Measurements from ENCODE around the gene ALPP. TPM values are rescaled to one million over a fixed set of nuclear protein-coding genes. Genes with fewer than 3 reads are reported as not detected.
A peak's percentile ranks its signal among the peaks of the same experiment; 100 is the strongest.

The ALPP gene
- total and polyA plus RNA-seq, 8 donors: not detected

- FAIRE-seq: no peak
- ATAC-seq: no peak
- Histone ChIP-seq H3K9me3 (no peaks in the 10 kb centered on the region), H3K4me1 (no peaks in the 10 kb centered on the region), H3K27me3 (no peaks in the 10 kb centered on the region), H3K27ac (no peak overlapping the region), H3K36me3 (no peaks in the 10 kb centered on the region), H3K4me3 (no peak overlapping the region)
- intact Hi-C loops (cut with DNase I): no loop called here
- TF ChIP-seq, protein P1, sequence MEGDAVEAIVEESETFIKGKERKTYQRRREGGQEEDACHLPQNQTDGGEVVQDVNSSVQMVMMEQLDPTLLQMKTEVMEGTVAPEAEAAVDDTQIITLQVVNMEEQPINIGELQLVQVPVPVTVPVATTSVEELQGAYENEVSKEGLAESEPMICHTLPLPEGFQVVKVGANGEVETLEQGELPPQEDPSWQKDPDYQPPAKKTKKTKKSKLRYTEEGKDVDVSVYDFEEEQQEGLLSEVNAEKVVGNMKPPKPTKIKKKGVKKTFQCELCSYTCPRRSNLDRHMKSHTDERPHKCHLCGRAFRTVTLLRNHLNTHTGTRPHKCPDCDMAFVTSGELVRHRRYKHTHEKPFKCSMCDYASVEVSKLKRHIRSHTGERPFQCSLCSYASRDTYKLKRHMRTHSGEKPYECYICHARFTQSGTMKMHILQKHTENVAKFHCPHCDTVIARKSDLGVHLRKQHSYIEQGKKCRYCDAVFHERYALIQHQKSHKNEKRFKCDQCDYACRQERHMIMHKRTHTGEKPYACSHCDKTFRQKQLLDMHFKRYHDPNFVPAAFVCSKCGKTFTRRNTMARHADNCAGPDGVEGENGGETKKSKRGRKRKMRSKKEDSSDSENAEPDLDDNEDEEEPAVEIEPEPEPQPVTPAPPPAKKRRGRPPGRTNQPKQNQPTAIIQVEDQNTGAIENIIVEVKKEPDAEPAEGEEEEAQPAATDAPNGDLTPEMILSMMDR (IDR thresholded peaks at IDR 0.05): no peak
- 89 to 92% methylated on average over 18 of the region's 18 CpGs for WGBS, 2 donors
- DNase-seq: peak in 1 of 6 donors; percentile 19
These were observed 6.0 kb upstream of the ALPP start for GRCh38 chr2:232372231-232373208.

- Histone ChIP-seq H3K4me3 (no peak overlapping the region), H3K27ac (no peak overlapping the region), H3K9me3 (no peaks in the 10 kb centered on the region), H3K36me3 (no peaks in the 10 kb centered on the region), H3K4me1 (no peaks in the 10 kb centered on the region), H3K27me3 (no peaks in the 10 kb centered on the region)
- intact Hi-C loops (cut with DNase I): no loop called here
- TF ChIP-seq, protein P1 (IDR thresholded peaks at IDR 0.05): no peak
- no peak for DNase-seq
- WGBS, 2 donors: 88 to 89% methylated on average over 1 of the region's 1 CpG
- no peak for FAIRE-seq
- no peak for ATAC-seq
These were observed 4.2 kb upstream of the ALPP start for GRCh38 chr2:232374356-232374755.

GRCh38 chr2:232375164-232375563 is 3.4 kb upstream of the ALPP start:
- FAIRE-seq (no peak), ATAC-seq (no peak), DNase-seq (peak in 1 of 6 donors; percentile 3)
- H3K4me1 ChIP-seq: no peaks in the 10 kb centered on the region
- no peaks in the 10 kb centered on the region for H3K27me3 ChIP-seq
- no peak overlapping the region for H3K27ac ChIP-seq
- intact Hi-C loops (cut with DNase I): no loop called here
- H3K4me3 ChIP-seq: no peak overlapping the region
- no peaks in the 10 kb centered on the region for H3K36me3 ChIP-seq
- TF ChIP-seq, protein P1 (IDR thresholded peaks at IDR 0.05): no peak
- WGBS, 2 donors: 75 to 78% methylated on average over 12 of the region's 12 CpGs
- no peaks in the 10 kb centered on the region for H3K9me3 ChIP-seq

- FAIRE-seq (no peak), ATAC-seq (no peak), DNase-seq (peak in 1 of 6 donors; percentile 6)
- H3K27ac ChIP-seq: no peak overlapping the region
- H3K4me1 ChIP-seq: no peaks in the 10 kb centered on the region
- H3K36me3 ChIP-seq: no peaks in the 10 kb centered on the region
- intact Hi-C loops (cut with DNase I): no loop called here
- no peaks in the 10 kb centered on the region for H3K27me3 ChIP-seq
- H3K9me3 ChIP-seq: no peaks in the 10 kb centered on the region
- H3K4me3 ChIP-seq: no peak overlapping the region
- TF ChIP-seq, protein P1 (IDR thresholded peaks at IDR 0.05): no peak
- 81 to 89% methylated on average over 4 of the region's 4 CpGs for WGBS, 2 donors
These were observed 2.3 kb upstream of the ALPP start for GRCh38 chr2:232376260-232376659.

DNA sequence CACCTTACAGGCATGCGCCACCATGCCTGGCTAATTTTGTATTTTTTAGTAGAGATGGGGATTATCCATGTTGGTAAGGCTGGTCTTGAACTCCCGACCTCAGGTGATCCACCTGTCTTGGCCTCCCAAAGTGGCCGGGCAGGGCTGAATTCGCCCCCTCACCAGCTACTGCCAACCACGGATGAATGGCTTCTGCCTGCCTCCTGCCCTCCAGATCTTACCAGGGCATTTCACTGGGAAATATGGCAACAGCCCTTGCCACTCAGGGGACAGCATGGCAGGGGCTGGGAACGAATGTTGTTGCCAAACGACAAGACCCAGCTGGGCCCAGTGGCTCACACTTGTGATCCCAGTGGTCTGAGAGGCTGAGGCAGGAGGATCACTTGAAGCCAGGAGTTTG is 1.8 kb upstream of the ALPP start:
- H3K27ac ChIP-seq: no peak overlapping the region
- no peaks in the 10 kb centered on the region for H3K4me1 ChIP-seq
- ATAC-seq (no peak), DNase-seq (peak in 1 of 6 donors; percentile 27), FAIRE-seq (no peak)
- TF ChIP-seq, protein P1 (IDR thresholded peaks at IDR 0.05): no peak
- H3K4me3 ChIP-seq: no peak overlapping the region
- intact Hi-C loops (cut with DNase I): no loop called here
- no peaks in the 10 kb centered on the region for H3K36me3 ChIP-seq
- 80 to 81% methylated on average over 7 of the region's 7 CpGs for WGBS, 2 donors
- no peaks in the 10 kb centered on the region for H3K9me3 ChIP-seq
- no peaks in the 10 kb centered on the region for H3K27me3 ChIP-seq
